GM21786 (cell line): ENCODE results near the gene C1orf116.

Source experiments
- ATAC-seq: cut with Tn5 transposase; IDR thresholded peaks from one replicate; pipeline ENCODE4 v1.9.1; 2021; ENCODE audit not compliant: unreplicated experiment

Gene C1orf116

GRCh38 chr1:207032528-207033017 is at the start of gene C1orf116:
Gene C1orf116 (minus strand): TSS chr1:207032756. CDS start chr1:207027598, 5,158 bp downstream.
- ATAC-seq: no peak

- ATAC-seq: no peak
Observed at GRCh38 chr1:207081806-207082205, 49.2 kb upstream of the C1orf116 start.

- no peak for ATAC-seq
Observed at GRCh38 chr1:207081088-207081487, 48.5 kb upstream of the C1orf116 start.

GRCh38 chr1:207079706-207080241 is 47.2 kb upstream of the C1orf116 start:
- ATAC-seq: no peak

GRCh38 chr1:207078578-207079132 is 46.1 kb upstream of the C1orf116 start:
- ATAC-seq: no peak

GRCh38 chr1:207077470-207078377 is 45.2 kb upstream of the C1orf116 start:
- ATAC-seq: no peak

GRCh38 chr1:207077012-207077411 is 44.5 kb upstream of the C1orf116 start:
- no peak for ATAC-seq

GRCh38 chr1:207076181-207076955 is 43.8 kb upstream of the C1orf116 start:
- ATAC-seq: no peak

- ATAC-seq: no peak
Observed at GRCh38 chr1:207073906-207074820, 41.6 kb upstream of the C1orf116 start.

GRCh38 chr1:207072233-207072632 is 39.7 kb upstream of the C1orf116 start:
- no peak for ATAC-seq

GRCh38 chr1:207071426-207071825 is 38.9 kb upstream of the C1orf116 start:
- no peak for ATAC-seq

- no peak for ATAC-seq
Observed at GRCh38 chr1:207070811-207071210, 38.3 kb upstream of the C1orf116 start.

- peak; percentile 88 for ATAC-seq
Observed at GRCh38 chr1:207069858-207070506, 37.4 kb upstream of the C1orf116 start.

GRCh38 chr1:207069061-207069460 is 36.5 kb upstream of the C1orf116 start:
- no peak for ATAC-seq

GRCh38 chr1:207067665-207068064 is 35.1 kb upstream of the C1orf116 start:
- ATAC-seq: no peak

GRCh38 chr1:207067185-207067584 is 34.6 kb upstream of the C1orf116 start:
- ATAC-seq: no peak

- no peak for ATAC-seq
Observed at GRCh38 chr1:207064561-207064960, 32.0 kb upstream of the C1orf116 start.

GRCh38 chr1:207063014-207063413 is 30.5 kb upstream of the C1orf116 start:
- ATAC-seq: no peak

- no peak for ATAC-seq
Observed at GRCh38 chr1:207062058-207062457, 29.5 kb upstream of the C1orf116 start.

GRCh38 chr1:207060596-207060995 is 28.0 kb upstream of the C1orf116 start:
- ATAC-seq: no peak
